IMR-90 (cell line): Measurements from ENCODE around the gene ZSWIM8. TPM values are rescaled to one million over a fixed set of nuclear protein-coding genes. Genes with fewer than 3 reads are reported as not detected.

Source experiments
- ATAC-seq: fragments of 200-7000 bp; cut with Tn5 transposase; 2 replicates; pipeline ENCODE4 v1.9.1; 2020; ENCODE audit warnings: low read depth, mild to moderate bottlenecking, moderate library complexity
- BruUV-seq: library from RNA; stranded (reverse); fragments of 400-500 nt; replicated peaks from 2 replicates; lab custom pipeline; 2021; lab: Mats Ljungman, UMichigan
- CTCF ChIA-PET: fragments of 300-600 bp; formaldehyde crosslinking; extraction: SDS; loops from one replicate; lab custom pipeline; 2021; ENCODE audit warnings: antibody characterized with exemption; lab: Yijun Ruan, JAX
- POLR2A ChIA-PET: fragments of 300-600 bp; sonication (Branson Sonifier 250); formaldehyde crosslinking; loops from one replicate; lab custom pipeline; 2022; ENCODE audit warnings: antibody characterized with exemption; ENCODE audit not compliant: unreplicated experiment; lab: Charles Lee
- DNase-seq: peaks from one replicate; pipeline ENCODE4 v3.0.0; 2013
- H2AFZ ChIP-seq: replicated peaks from 2 replicates; pipeline ENCODE3; 2013; ENCODE audit warnings: low read length, mild to moderate bottlenecking; ENCODE audit not compliant: poor library complexity
- H2AK5ac ChIP-seq: 2 replicates; pipeline ENCODE4 v1.6.1; 2013; ENCODE audit warnings: low read depth, low read length, inconsistent platforms
- H2AK9ac ChIP-seq: replicated peaks from 2 replicates; pipeline ENCODE3; 2013; ENCODE audit warnings: mild to moderate bottlenecking, low read depth, low read length, moderate library complexity; ENCODE audit not compliant: poor library complexity
- H2BK120ac ChIP-seq: 2 replicates; pipeline ENCODE4 v1.6.1; 2013; ENCODE audit warnings: low read depth, low read length, inconsistent platforms
- H2BK15ac ChIP-seq: 3 replicates; pipeline ENCODE4 v1.6.1; 2013; ENCODE audit warnings: low read depth, low read length, inconsistent platforms
- H2BK20ac ChIP-seq: 2 replicates; pipeline ENCODE4 v1.6.1; 2013; ENCODE audit warnings: low read depth, mild to moderate bottlenecking, inconsistent platforms, low read length, moderate library complexity
- H2BK5ac ChIP-seq: 2 replicates; pipeline ENCODE4 v1.6.1; 2013; ENCODE audit warnings: mild to moderate bottlenecking, low read depth, low read length, inconsistent platforms; ENCODE audit not compliant: poor library complexity, severe bottlenecking
- H3K14ac ChIP-seq: replicated peaks from 2 replicates; pipeline ENCODE4 v1.6.1; 2013; ENCODE audit warnings: low read depth, low read length, inconsistent platforms
- H3K18ac ChIP-seq: 2 replicates; pipeline ENCODE4 v1.6.1; 2013; ENCODE audit warnings: low read depth, low read length, control low read depth
- H3K23ac ChIP-seq: 2 replicates; pipeline ENCODE4 v1.6.1; 2013; ENCODE audit warnings: low read depth, low read length, inconsistent platforms
- H3K27ac ChIP-seq: 2 replicates; pipeline ENCODE4 v1.5.1; 2013; ENCODE audit warnings: mild to moderate bottlenecking, control low read depth, low read length; ENCODE audit not compliant: insufficient read depth
- H3K27me3 ChIP-seq: 2 replicates; pipeline ENCODE4 v1.6.1; 2013; ENCODE audit warnings: low read length; ENCODE audit not compliant: control insufficient read depth, insufficient read depth
- H3K36me3 ChIP-seq: 2 replicates; pipeline ENCODE4 v1.6.1; 2013; ENCODE audit warnings: low read length, mixed read lengths; ENCODE audit not compliant: control insufficient read depth, insufficient read depth
- H3K4ac ChIP-seq: 2 replicates; pipeline ENCODE4 v1.6.1; 2013; ENCODE audit warnings: low read depth, low read length, inconsistent platforms
- H3K4me1 ChIP-seq: 2 replicates; pipeline ENCODE4 v1.6.1; 2013; ENCODE audit warnings: low read length, mixed read lengths; ENCODE audit not compliant: control insufficient read depth, insufficient read depth
- H3K4me2 ChIP-seq: 2 replicates; pipeline ENCODE4 v1.6.1; 2013; ENCODE audit warnings: low read depth, mild to moderate bottlenecking, control low read depth, low read length, moderate library complexity
- H3K4me3 ChIP-seq: 2 replicates; pipeline ENCODE4 v1.5.1; 2013; ENCODE audit warnings: low read depth, mild to moderate bottlenecking, control low read depth, low read length, moderate library complexity; ENCODE audit not compliant: insufficient read depth
- H3K56ac ChIP-seq: 2 replicates; pipeline ENCODE4 v1.6.1; 2013; ENCODE audit warnings: low read length, inconsistent platforms; ENCODE audit not compliant: insufficient read depth; ENCODE audit errors: extremely low read depth
- H3K79me1 ChIP-seq, 2 experiments: 2 replicates each; pipeline ENCODE4 v1.6.1; 2013; ENCODE audit warnings: low read length in 2 of 2, inconsistent platforms in 1 of 2, low read depth in 1 of 2
- H3K9ac ChIP-seq: 2 replicates; pipeline ENCODE4 v1.6.1; 2013; ENCODE audit warnings: low read depth, low read length, control low read depth
- H3K9me1 ChIP-seq: 2 replicates; pipeline ENCODE4 v1.6.1; 2013; ENCODE audit warnings: low read length, inconsistent platforms; ENCODE audit not compliant: insufficient read depth
- H3K9me3 ChIP-seq: 2 replicates; pipeline ENCODE4 v1.6.1; 2013; ENCODE audit warnings: low read length; ENCODE audit not compliant: control insufficient read depth, insufficient read depth
- H4K20me1 ChIP-seq: 2 replicates; pipeline ENCODE4 v1.6.1; 2013; ENCODE audit warnings: low read length, inconsistent platforms; ENCODE audit not compliant: insufficient read depth
- H4K5ac ChIP-seq: 2 replicates; pipeline ENCODE4 v1.6.1; 2013; ENCODE audit warnings: mild to moderate bottlenecking, low read depth, low read length, control low read depth
- H4K8ac ChIP-seq, 2 experiments: 2 replicates each; pipeline ENCODE4 v1.6.1; 2013; ENCODE audit warnings: low read depth in 2 of 2, low read length in 2 of 2, control low read depth in 1 of 2, inconsistent platforms in 1 of 2
- H4K91ac ChIP-seq: 2 replicates; pipeline ENCODE4 v1.6.1; 2013; ENCODE audit warnings: low read depth, low read length, inconsistent platforms; ENCODE audit not compliant: insufficient read depth
- BHLHE40 ChIP-seq: fragments of 150-350 bp; IDR thresholded peaks from 2 replicates; pipeline ENCODE4 v1.6.1; 2016; ENCODE audit warnings: mild to moderate bottlenecking, low read depth, low read length
- CEBPB ChIP-seq: IDR thresholded peaks from 2 replicates; pipeline ENCODE4 v1.6.1; 2012; ENCODE audit warnings: low read depth, low read length, improper control_type of control experiment
- CHD1 ChIP-seq: IDR thresholded peaks from 2 replicates; pipeline ENCODE4 v1.6.1; 2012; ENCODE audit warnings: low read depth, low read length, improper control_type of control experiment
- CTCF ChIP-seq: conservative IDR thresholded peaks from 2 replicates; pipeline ENCODE4 v1.5.1; 2012; ENCODE audit warnings: mild to moderate bottlenecking, low read depth, low read length, improper control_type of control experiment
- ELK1 ChIP-seq: fragments of 150-350 bp; IDR thresholded peaks from 2 replicates; pipeline ENCODE4 v1.6.1; 2016; ENCODE audit warnings: low read depth, mild to moderate bottlenecking, low read length, moderate library complexity, borderline replicate concordance
- FOS ChIP-seq: fragments of 150-350 bp; IDR thresholded peaks from 2 replicates; pipeline ENCODE4 v1.6.1; 2016; ENCODE audit warnings: low read depth, low read length
- MAFK ChIP-seq: IDR thresholded peaks from 2 replicates; pipeline ENCODE4 v1.6.1; 2012; ENCODE audit warnings: low read depth, low read length, improper control_type of control experiment
- MAZ ChIP-seq: IDR thresholded peaks from 2 replicates; pipeline ENCODE4 v1.6.1; 2012; ENCODE audit warnings: low read depth, mild to moderate bottlenecking, low read length, improper control_type of control experiment, moderate library complexity, borderline replicate concordance
- MXI1 ChIP-seq: IDR thresholded peaks from 2 replicates; pipeline ENCODE4 v1.6.1; 2012; ENCODE audit warnings: low read depth, mild to moderate bottlenecking, low read length, moderate library complexity, borderline replicate concordance
- NFE2L2 ChIP-seq: fragments of 150-350 bp; IDR thresholded peaks from 2 replicates; pipeline ENCODE4 v1.6.1; 2016; ENCODE audit warnings: low read depth, mild to moderate bottlenecking, low read length
- POLR2A ChIP-seq: IDR thresholded peaks from 2 replicates; pipeline ENCODE4 v1.6.1; 2012; ENCODE audit warnings: mild to moderate bottlenecking, low read depth, low read length
- RAD21 ChIP-seq: IDR thresholded peaks from 2 replicates; pipeline ENCODE4 v1.6.1; 2012; ENCODE audit warnings: low read length, improper control_type of control experiment
- RCOR1 ChIP-seq: IDR thresholded peaks from 2 replicates; pipeline ENCODE4 v1.6.1; 2012; ENCODE audit warnings: mild to moderate bottlenecking, low read length, improper control_type of control experiment; ENCODE audit not compliant: insufficient replicate concordance
- RFX5 ChIP-seq: IDR thresholded peaks from 2 replicates; pipeline ENCODE4 v1.8.0; 2012; ENCODE audit warnings: low read depth, mild to moderate bottlenecking, low read length, moderate library complexity
- SMC3 ChIP-seq: fragments of 150-350 bp; IDR thresholded peaks from 2 replicates; pipeline ENCODE4 v1.6.1; 2016; ENCODE audit warnings: low read depth, mild to moderate bottlenecking, antibody characterized with exemption, low read length, moderate library complexity
- USF2 ChIP-seq: fragments of 150-350 bp; IDR thresholded peaks from 2 replicates; pipeline ENCODE4 v1.6.1; 2017; ENCODE audit warnings: mild to moderate bottlenecking, antibody characterized with exemption, low read length, low read depth
- WGBS, 2 experiments: methylation state at CpG; one replicate each; pipeline versions ENCODE4 v1.1.5 to v1.1.7; 2013; ENCODE audit warnings: missing lambda C conversion rate in 2 of 2; ENCODE audit not compliant: insufficient read length in 1 of 2; ENCODE audit errors: extremely low coverage in 2 of 2; 5-methylcytosine and 5-hydroxymethylcytosine counted together
- dilution Hi-C: fragments of 300-500 bp; cut with HindIII; formaldehyde crosslinking; loops from one replicate; pipeline ENCODE4 v1.14.3; 2018; ENCODE audit warnings: low sequenced_read_pairs; ENCODE audit not compliant: unreplicated experiment
- in situ Hi-C: fragments of 300-500 bp; cut with MboI; formaldehyde crosslinking; loops from 3 replicates; pipeline ENCODE4 v1.14.3; 2019; ENCODE audit warnings: low sequenced_read_pairs, inconsistent platforms, mixed read lengths
- intact Hi-C: fragments of 100-400 bp; cut with micrococcal nuclease; formaldehyde crosslinking; loops from 2 replicates; pipeline ENCODE4 v1.10.0; 2022
- polyA plus RNA-seq, 3 experiments: library from polyadenylated mRNA; depleted of rRNA; stranded (reverse); fragments of >200 nt; gene quantifications; 2 replicates each; pipeline ENCODE4 v1.2.3, GENCODE V29; 2012; ENCODE audit warnings: low replicate concordance in 1 of 3
- total RNA-seq: library from RNA; depleted of rRNA; stranded (reverse); fragments of >200 nt; gene quantifications from 2 replicates; pipeline ENCODE4 v1.2.3, GENCODE V29; 2012

Gene ZSWIM8
- total and polyA plus RNA-seq, 2 of the 4 experiments (the other 2 are of a cell fraction): 16.8 to 103 TPM

- POLR2A ChIA-PET: no interaction called here
- BruUV-seq: no TSS peak
Observed at GRCh38 chr10:73814276-73814895, 29.0 kb downstream of the ZSWIM8 start.

More at GRCh38 chr10:73814276-73814895, 29.0 kb downstream of the ZSWIM8 start:
- Histone ChIP-seq H3K14ac (no peak overlapping the region), H2BK15ac (no peak overlapping the region), H3K4me3 (no peak overlapping the region), H4K91ac (no peak overlapping the region), H4K20me1 (no peaks in the 10 kb centered on the region), H3K23ac (no peak overlapping the region), H3K9me3 (no peaks in the 10 kb centered on the region), H3K56ac (no peak overlapping the region), H4K8ac (no peak overlapping the region), H2AFZ (no peak overlapping the region), H2AK5ac (no peak overlapping the region; the same call in 1 of the 2 replicates), H4K5ac (no peak overlapping the region), H3K4me2 (no peak overlapping the region), H3K27me3 (no peaks in the 10 kb centered on the region), H2BK20ac (no peak overlapping the region), H3K79me1 (peaks cover 10 to 27% of the 10 kb centered on the region in 2 experiments; a peak in 3 of 4 replicates), H3K18ac (no peak overlapping the region), H2BK5ac (no peak overlapping the region), H3K4ac (no peak overlapping the region), H2AK9ac (no peak overlapping the region), H2BK120ac (no peak overlapping the region), H3K36me3 (peaks cover 23% of the 10 kb centered on the region), H3K9ac (no peak overlapping the region), H3K27ac (no peak overlapping the region), H3K9me1 (peaks cover 14% of the 10 kb centered on the region), H3K4me1 (peaks cover 12% of the 10 kb centered on the region)
- intact Hi-C loops: no loop called here
- ATAC-seq: no peak
- TF ChIP-seq CHD1: no peak
- TF ChIP-seq MAFK: no peak
- TF ChIP-seq RFX5: no peak
- TF ChIP-seq CTCF: no peak
- no peak for TF ChIP-seq MAZ
- no peak for TF ChIP-seq NFE2L2
- TF ChIP-seq POLR2A: no peak
- no peak for TF ChIP-seq MXI1
- TF ChIP-seq BHLHE40: no peak
- no peak for TF ChIP-seq FOS
- no peak for TF ChIP-seq RAD21
- TF ChIP-seq SMC3: no peak
- TF ChIP-seq USF2: no peak
- TF ChIP-seq CEBPB: no peak
- TF ChIP-seq RCOR1: no peak
- no peak for TF ChIP-seq ELK1
- in situ Hi-C loops: no loop called here
- DNase-seq: no peak
- CTCF ChIA-PET: no interaction called here
- 90% methylated on average over 3 of the region's 13 CpGs; no CpG with 5 or more reads in 1 of the 2 experiments for WGBS, 2 experiments
- dilution Hi-C loops: no loop called here
